Measurements from ENCODE around the gene MSH2. TPM values are rescaled to one million over a fixed set of nuclear protein-coding genes. Genes with fewer than 3 reads are reported as not detected.

Gene MSH2
- total RNA-seq, 1 donor from 2014 or later: 20.6 TPM

GRCh38 chr2:47504174-47504810, 101.3 kb downstream of the MSH2 start:
- DNase-seq (ENCODE audit: extremely low read depth, low read depth, low spot score): no peak

DNA sequence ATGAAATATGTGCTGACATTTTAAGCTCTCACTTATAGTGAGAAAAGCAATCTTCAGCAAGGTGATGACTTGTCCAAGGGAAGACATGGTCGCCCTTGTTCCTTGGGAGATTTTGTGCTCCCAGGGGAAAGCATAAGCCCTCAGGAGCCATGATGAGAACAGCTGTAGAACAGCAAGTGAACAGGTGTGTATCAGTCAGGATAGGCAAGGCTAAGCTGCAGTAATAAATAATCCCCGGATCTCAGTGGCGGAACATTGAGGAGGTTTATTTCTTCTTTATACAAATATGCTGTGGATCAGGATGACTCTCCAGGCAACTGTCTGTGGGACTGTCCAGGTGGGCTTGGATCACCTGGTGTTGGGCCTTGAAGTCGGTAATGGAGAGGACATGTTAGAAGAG, 103.1 kb downstream of the MSH2 start:
- DNase-seq (ENCODE audit: extremely low read depth, low read depth, low spot score): no peak

GRCh38 chr2:47506436-47506835, 103.5 kb downstream of the MSH2 start:
- no peak for DNase-seq (ENCODE audit: extremely low read depth, low read depth, low spot score)

- no peak for DNase-seq (ENCODE audit: extremely low read depth, low read depth, low spot score)
Measured at GRCh38 chr2:47508080-47508479, 105.1 kb downstream of the MSH2 start.

GRCh38 chr2:47508641-47509040, 105.7 kb downstream of the MSH2 start:
- no peak for DNase-seq (ENCODE audit: extremely low read depth, low read depth, low spot score)

DNA sequence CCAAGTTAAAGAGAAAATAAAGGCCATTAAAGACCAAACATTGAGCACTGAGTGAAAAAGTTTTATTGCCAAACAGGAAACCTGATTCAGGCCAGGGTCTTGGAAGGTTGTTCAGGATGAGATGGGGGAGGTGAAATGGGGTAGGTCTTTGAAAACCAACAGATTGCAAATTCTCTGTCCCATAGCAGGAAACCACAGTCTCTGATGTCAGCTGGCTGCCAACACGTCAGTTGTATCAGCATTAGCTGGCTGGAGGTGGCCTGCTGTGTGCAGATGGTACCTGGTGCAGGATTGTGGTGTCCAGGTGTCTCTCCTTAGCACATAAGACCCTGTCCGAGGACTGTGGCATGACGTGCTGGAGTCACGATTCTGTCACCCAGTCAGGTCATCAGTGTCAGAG, 106.3 kb downstream of the MSH2 start:
- DNase-seq (ENCODE audit: extremely low read depth, low read depth, low spot score): no peak

GRCh38 chr2:47509821-47510385, 106.9 kb downstream of the MSH2 start:
- no peak for DNase-seq (ENCODE audit: extremely low read depth, low read depth, low spot score)

DNA sequence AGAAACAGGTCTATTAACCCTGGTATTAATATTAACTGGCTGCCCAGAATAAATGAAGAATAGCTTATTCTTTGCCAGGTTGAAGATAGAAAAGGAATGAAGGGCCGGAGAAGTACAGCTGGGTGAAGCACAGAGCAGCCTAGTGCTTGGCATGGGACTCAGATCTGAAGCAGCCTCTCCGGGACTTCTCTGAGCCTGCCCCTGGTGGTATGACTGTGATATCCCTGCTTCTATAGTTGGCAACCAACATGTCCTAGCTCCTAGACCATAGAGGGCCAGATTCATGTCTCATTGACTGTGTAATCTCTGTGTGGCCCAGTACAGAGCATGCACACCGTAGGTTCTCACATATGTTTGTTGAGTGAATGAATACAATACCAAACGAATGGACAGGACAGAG, 107.8 kb downstream of the MSH2 start:
- no peak for DNase-seq (ENCODE audit: extremely low read depth, low read depth, low spot score)

DNA sequence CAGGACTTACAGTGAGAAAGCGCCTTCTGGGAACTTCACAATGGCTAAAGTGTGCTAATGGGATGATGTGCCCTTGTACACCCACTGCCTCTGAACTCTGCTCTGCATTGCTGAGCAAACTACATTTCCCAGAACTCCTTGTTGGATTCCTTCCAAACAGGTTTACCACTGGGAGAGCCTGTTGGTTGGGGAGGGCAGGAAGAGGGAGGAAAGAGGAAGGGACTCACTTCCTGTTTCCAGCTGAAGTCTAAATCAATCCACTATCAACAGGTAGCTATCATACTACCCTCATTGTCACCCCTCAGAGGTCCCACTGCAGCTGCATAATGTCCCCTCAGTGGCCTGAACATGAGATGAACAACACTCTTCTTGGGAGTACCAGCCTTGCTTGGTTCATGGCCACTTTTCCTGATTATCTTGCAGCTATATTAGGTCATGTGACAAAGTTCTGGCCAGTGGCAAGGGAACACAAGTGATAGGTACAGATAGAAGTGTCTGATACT, 109.7 kb downstream of the MSH2 start:
- DNase-seq (ENCODE audit: extremely low read depth, low read depth, low spot score): no peak

DNA sequence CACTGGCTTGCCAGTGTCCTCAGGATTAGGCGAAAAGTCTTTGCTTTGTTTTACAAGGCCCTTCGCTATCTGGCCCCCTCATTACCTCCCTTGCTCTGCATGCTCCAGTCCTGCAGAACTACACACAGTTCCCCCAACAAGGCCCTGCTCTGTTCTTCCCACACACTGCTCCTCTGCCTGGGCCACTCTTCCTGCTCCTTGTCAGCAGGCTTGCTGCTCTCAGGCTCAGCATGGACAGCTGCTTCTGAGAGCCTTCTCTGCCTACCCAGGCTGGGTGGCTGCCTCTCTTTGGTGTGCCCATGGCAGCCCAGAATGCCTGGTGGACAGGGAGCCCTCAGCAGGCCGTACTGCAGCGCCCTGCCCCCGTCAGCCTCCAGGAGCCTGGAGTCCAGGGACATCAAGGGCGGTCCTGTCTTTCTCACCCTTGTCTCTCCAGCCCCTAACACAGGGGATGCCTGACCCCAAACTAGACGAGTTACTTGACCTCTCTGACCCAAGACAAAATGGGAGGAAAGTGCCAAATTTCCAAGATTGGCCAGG, 111.1 kb downstream of the MSH2 start:
- DNase-seq (ENCODE audit: extremely low read depth, low read depth, low spot score): no peak

DNA sequence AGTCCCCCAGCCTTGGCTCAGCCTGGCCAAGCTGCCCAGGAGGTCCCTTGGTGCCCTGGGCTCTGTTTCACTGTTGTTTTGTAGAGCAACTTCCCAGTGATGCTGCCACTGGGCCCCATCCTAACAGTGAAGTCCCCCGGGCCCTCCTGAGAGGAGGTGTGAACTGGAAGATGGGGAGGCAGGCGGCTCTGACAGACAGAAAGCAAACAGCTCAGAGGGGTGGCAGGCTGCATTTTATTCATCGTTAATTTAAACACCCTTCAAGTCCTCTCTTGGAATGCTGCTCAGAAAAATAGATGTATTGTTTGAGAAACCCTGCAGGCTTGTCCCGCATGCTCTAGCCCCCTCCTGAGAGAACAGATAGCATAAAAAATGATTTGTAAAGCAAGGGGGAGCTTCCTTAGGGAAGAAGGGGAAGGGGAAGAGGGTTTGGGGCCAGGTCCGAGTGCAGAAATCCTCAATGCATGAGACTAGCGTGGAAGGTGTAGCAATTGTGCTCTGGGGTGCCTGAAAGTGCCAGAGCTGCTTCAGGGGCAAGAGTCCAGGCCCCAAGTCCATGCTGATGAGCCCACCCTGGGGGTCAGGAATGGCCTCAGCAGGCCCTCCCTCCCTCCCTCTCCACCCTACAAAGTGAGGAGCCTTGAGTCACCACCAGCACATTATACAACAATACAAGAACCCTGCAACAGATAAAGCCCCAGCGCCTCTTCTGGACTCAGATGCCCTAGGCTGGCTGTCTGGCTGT, 113.6 kb downstream of the MSH2 start:
- no peak for DNase-seq (ENCODE audit: extremely low read depth, low read depth, low spot score)

- no peak for DNase-seq (ENCODE audit: extremely low read depth, low read depth, low spot score)
Measured at GRCh38 chr2:47518497-47519146, 115.7 kb downstream of the MSH2 start.

DNA sequence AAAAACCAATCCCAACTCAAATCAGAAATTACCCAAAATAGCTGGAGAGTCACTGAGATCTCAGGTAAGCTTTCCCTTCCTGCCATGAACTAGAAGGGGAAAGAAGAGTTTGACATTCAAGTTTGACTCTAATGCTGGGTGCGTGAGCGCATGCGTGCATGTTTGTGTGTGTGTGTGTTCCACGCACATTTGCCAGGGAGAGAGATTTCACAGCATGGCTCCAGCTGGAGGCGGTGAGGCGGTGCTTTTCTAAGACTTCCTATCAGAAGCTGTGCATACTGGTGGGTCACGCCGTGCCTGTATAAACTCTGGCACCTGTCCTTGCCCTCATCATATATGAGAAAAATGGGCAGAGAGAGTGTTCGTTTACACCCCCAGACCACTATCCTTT, 116.2 kb downstream of the MSH2 start:
- no peak for DNase-seq (ENCODE audit: extremely low read depth, low read depth, low spot score)

- no peak for DNase-seq (ENCODE audit: extremely low read depth, low read depth, low spot score)
Measured at GRCh38 chr2:47519604-47520301, 116.8 kb downstream of the MSH2 start.

GRCh38 chr2:47520302-47520630, 117.3 kb downstream of the MSH2 start:
- no peak for DNase-seq (ENCODE audit: extremely low read depth, low read depth, low spot score)

GRCh38 chr2:47520825-47521665, 118.1 kb downstream of the MSH2 start:
- no peak for DNase-seq (ENCODE audit: extremely low read depth, low read depth, low spot score)

- no peak for DNase-seq (ENCODE audit: extremely low read depth, low read depth, low spot score)
Measured at GRCh38 chr2:47521666-47522285, 118.8 kb downstream of the MSH2 start.

DNA sequence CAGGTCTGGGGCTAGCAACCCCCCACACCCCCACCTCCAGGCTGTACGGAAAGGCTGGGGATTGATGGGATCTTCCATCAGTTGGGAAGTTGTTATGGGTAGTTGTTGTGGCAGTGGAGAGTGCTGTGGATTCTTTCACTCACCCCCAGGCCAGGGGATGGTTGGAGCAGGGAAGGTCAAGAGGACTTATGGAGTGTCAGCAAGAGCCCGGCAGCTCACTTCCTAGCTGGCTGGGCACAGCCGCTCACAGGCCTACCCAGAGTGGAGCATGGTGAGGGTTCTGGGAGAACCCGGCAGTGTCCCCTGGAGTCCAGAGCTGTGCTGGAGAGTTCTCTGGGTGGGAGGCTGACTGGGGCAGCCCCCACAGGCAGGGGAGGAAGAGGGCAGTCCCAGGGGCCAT, 122.2 kb downstream of the MSH2 start:
- no peak for DNase-seq (ENCODE audit: extremely low read depth, low read depth, low spot score)

- no peak for DNase-seq (ENCODE audit: extremely low read depth, low read depth, low spot score)
Measured at GRCh38 chr2:47528455-47528854, 125.5 kb downstream of the MSH2 start.

Data from glomerular endothelial cell (primary cell).